Measurements from ENCODE around the gene NET1.
"Not testable (repeated sequence)": the region's sequence is repeated elsewhere in the genome, so short reads cannot be mapped to it uniquely, and the experiment has no call there.

Gene NET1

GRCh38 chr10:5400468-5401240, 11.7 kb upstream of the NET1 start:
- no peak for DNase-seq

GRCh38 chr10:5402798-5403197, 9.6 kb upstream of the NET1 start:
- no peak for DNase-seq

- no peak for DNase-seq
These were observed 7.9 kb upstream of the NET1 start, which contains the start of gene TUBAL3 for GRCh38 chr10:5404208-5405041. Gene TUBAL3 (minus strand): TSS chr10:5404828. CDS start chr10:5404792, 36 bp downstream.

- DNase-seq, result no peak
These were observed 5.4 kb upstream of the NET1 start for GRCh38 chr10:5406918-5407317.

- not testable (repeated sequence) for DNase-seq
These were observed 1.6 kb upstream of the NET1 start for GRCh38 chr10:5410787-5411186.

- no peak for DNase-seq
These were observed 448 bp upstream of the NET1 start for GRCh38 chr10:5411941-5412276.

GRCh38 chr10:5413012-5413938, 918 bp downstream of the NET1 start:
- no peak for DNase-seq

- DNase-seq, result no peak
These were observed 4.6 kb downstream of the NET1 start for GRCh38 chr10:5416981-5417380.

GRCh38 chr10:5418584-5418983, 6.2 kb downstream of the NET1 start:
- no peak for DNase-seq

- DNase-seq, result no peak
These were observed 7.2 kb downstream of the NET1 start for GRCh38 chr10:5419466-5420094.

GRCh38 chr10:5423771-5424170, 11.4 kb downstream of the NET1 start:
- no peak for DNase-seq

- DNase-seq, result no peak
These were observed 12.4 kb downstream of the NET1 start for GRCh38 chr10:5424751-5425150.

GRCh38 chr10:5428133-5428532, 15.8 kb downstream of the NET1 start:
- no peak for DNase-seq

GRCh38 chr10:5433182-5433581, 20.8 kb downstream of the NET1 start:
- DNase-seq, result no peak

- no peak for DNase-seq
These were observed 21.8 kb downstream of the NET1 start for GRCh38 chr10:5434017-5434753.

- DNase-seq, result no peak
These were observed 23.0 kb downstream of the NET1 start for GRCh38 chr10:5435328-5435727.

- DNase-seq, result no peak
These were observed 27.8 kb downstream of the NET1 start for GRCh38 chr10:5440206-5440605.

GRCh38 chr10:5441106-5441505, 28.7 kb downstream of the NET1 start:
- no peak for DNase-seq

- no peak for DNase-seq
These were observed 30.0 kb downstream of the NET1 start for GRCh38 chr10:5442065-5442989.

GRCh38 chr10:5442990-5443370, 30.6 kb downstream of the NET1 start:
- DNase-seq, result no peak

GRCh38 chr10:5443429-5443828, 31.1 kb downstream of the NET1 start:
- no peak for DNase-seq

Measured in activated naive CD4-positive, alpha-beta T cell treated with Interleukin-2 at 50 U/mL for 16 hours (primary cell).